ENCODE measurements around the gene EIF5B. TPM values are rescaled to one million over a fixed set of nuclear protein-coding genes. Genes with fewer than 3 reads are reported as not detected.

The EIF5B gene
- total RNA-seq, 1 donor, result 27.1 TPM

GRCh38 chr2:99374747-99375146 lies 37.6 kb downstream of the EIF5B start:
- H3K4me3 ChIP-seq (ENCODE audit: low read depth, low read length), result no peak overlapping the region
- no peak for TF ChIP-seq CTCF (IDR thresholded peaks at IDR 0.05; ENCODE audit: insufficient read depth, low read length)
- no peak for DNase-seq (ENCODE audit: low read depth)

- DNase-seq (ENCODE audit: low read depth), result no peak
- no peak for TF ChIP-seq CTCF (IDR thresholded peaks at IDR 0.05; ENCODE audit: insufficient read depth, low read length)
- H3K4me3 ChIP-seq (ENCODE audit: low read depth, low read length), result no peak overlapping the region
Measured at GRCh38 chr2:99376254-99376864, 39.2 kb downstream of the EIF5B start.

GRCh38 chr2:99377879-99378278 lies 40.7 kb downstream of the EIF5B start:
- DNase-seq (ENCODE audit: low read depth), result no peak
- H3K4me3 ChIP-seq (ENCODE audit: low read depth, low read length), result no peak overlapping the region
- TF ChIP-seq CTCF (IDR thresholded peaks at IDR 0.05; ENCODE audit: insufficient read depth, low read length), result no peak

GRCh38 chr2:99380376-99381010 lies 43.3 kb downstream of the EIF5B start:
- no peak for DNase-seq (ENCODE audit: low read depth)
- no peak overlapping the region for H3K4me3 ChIP-seq (ENCODE audit: low read depth, low read length)
- TF ChIP-seq CTCF (IDR thresholded peaks at IDR 0.05; ENCODE audit: insufficient read depth, low read length), result no peak

- DNase-seq (ENCODE audit: low read depth), result no peak
- H3K4me3 ChIP-seq (ENCODE audit: low read depth, low read length), result no peak overlapping the region
- TF ChIP-seq CTCF (IDR thresholded peaks at IDR 0.05; ENCODE audit: insufficient read depth, low read length), result no peak
Measured at GRCh38 chr2:99382143-99382542, 45.0 kb downstream of the EIF5B start.

GRCh38 chr2:99386011-99386410 lies 48.8 kb downstream of the EIF5B start:
- no peak overlapping the region for H3K4me3 ChIP-seq (ENCODE audit: low read depth, low read length)
- TF ChIP-seq CTCF (IDR thresholded peaks at IDR 0.05; ENCODE audit: insufficient read depth, low read length), result no peak
- no peak for DNase-seq (ENCODE audit: low read depth)

Measured in fibroblast of the aortic adventitia (primary cell).